IMR-90 (cell line): ENCODE results near the gene MED12L. TPM values are rescaled to one million over a fixed set of nuclear protein-coding genes. Genes with fewer than 3 reads are reported as not detected.

Source experiments
- ATAC-seq: fragments of 200-7000 bp; cut with Tn5 transposase; 2 replicates; pipeline ENCODE4 v1.9.1; 2020; ENCODE audit warnings: low read depth, mild to moderate bottlenecking, moderate library complexity
- BruUV-seq: library from RNA; stranded (reverse); fragments of 400-500 nt; replicated peaks from 2 replicates; lab custom pipeline; 2021; lab: Mats Ljungman, UMichigan
- CTCF ChIA-PET: fragments of 300-600 bp; formaldehyde crosslinking; extraction: SDS; loops from one replicate; lab custom pipeline; 2021; ENCODE audit warnings: antibody characterized with exemption; lab: Yijun Ruan, JAX
- POLR2A ChIA-PET: fragments of 300-600 bp; sonication (Branson Sonifier 250); formaldehyde crosslinking; loops from one replicate; lab custom pipeline; 2022; ENCODE audit warnings: antibody characterized with exemption; ENCODE audit not compliant: unreplicated experiment; lab: Charles Lee
- DNase-seq: peaks from one replicate; pipeline ENCODE4 v3.0.0; 2013
- H2AFZ ChIP-seq: replicated peaks from 2 replicates; pipeline ENCODE3; 2013; ENCODE audit warnings: low read length, mild to moderate bottlenecking; ENCODE audit not compliant: poor library complexity
- H2AK5ac ChIP-seq: 2 replicates; pipeline ENCODE4 v1.6.1; 2013; ENCODE audit warnings: low read depth, low read length, inconsistent platforms
- H2AK9ac ChIP-seq: replicated peaks from 2 replicates; pipeline ENCODE3; 2013; ENCODE audit warnings: mild to moderate bottlenecking, low read depth, low read length, moderate library complexity; ENCODE audit not compliant: poor library complexity
- H2BK120ac ChIP-seq: 2 replicates; pipeline ENCODE4 v1.6.1; 2013; ENCODE audit warnings: low read depth, low read length, inconsistent platforms
- H2BK15ac ChIP-seq: 3 replicates; pipeline ENCODE4 v1.6.1; 2013; ENCODE audit warnings: low read depth, low read length, inconsistent platforms
- H2BK20ac ChIP-seq: 2 replicates; pipeline ENCODE4 v1.6.1; 2013; ENCODE audit warnings: low read depth, mild to moderate bottlenecking, inconsistent platforms, low read length, moderate library complexity
- H2BK5ac ChIP-seq: 2 replicates; pipeline ENCODE4 v1.6.1; 2013; ENCODE audit warnings: mild to moderate bottlenecking, low read depth, low read length, inconsistent platforms; ENCODE audit not compliant: poor library complexity, severe bottlenecking
- H3K14ac ChIP-seq: replicated peaks from 2 replicates; pipeline ENCODE4 v1.6.1; 2013; ENCODE audit warnings: low read depth, low read length, inconsistent platforms
- H3K18ac ChIP-seq: 2 replicates; pipeline ENCODE4 v1.6.1; 2013; ENCODE audit warnings: low read depth, low read length, control low read depth
- H3K23ac ChIP-seq: 2 replicates; pipeline ENCODE4 v1.6.1; 2013; ENCODE audit warnings: low read depth, low read length, inconsistent platforms
- H3K27ac ChIP-seq: 2 replicates; pipeline ENCODE4 v1.5.1; 2013; ENCODE audit warnings: mild to moderate bottlenecking, control low read depth, low read length; ENCODE audit not compliant: insufficient read depth
- H3K27me3 ChIP-seq: 2 replicates; pipeline ENCODE4 v1.6.1; 2013; ENCODE audit warnings: low read length; ENCODE audit not compliant: control insufficient read depth, insufficient read depth
- H3K36me3 ChIP-seq: 2 replicates; pipeline ENCODE4 v1.6.1; 2013; ENCODE audit warnings: low read length, mixed read lengths; ENCODE audit not compliant: control insufficient read depth, insufficient read depth
- H3K4ac ChIP-seq: 2 replicates; pipeline ENCODE4 v1.6.1; 2013; ENCODE audit warnings: low read depth, low read length, inconsistent platforms
- H3K4me1 ChIP-seq: 2 replicates; pipeline ENCODE4 v1.6.1; 2013; ENCODE audit warnings: low read length, mixed read lengths; ENCODE audit not compliant: control insufficient read depth, insufficient read depth
- H3K4me2 ChIP-seq: 2 replicates; pipeline ENCODE4 v1.6.1; 2013; ENCODE audit warnings: low read depth, mild to moderate bottlenecking, control low read depth, low read length, moderate library complexity
- H3K4me3 ChIP-seq: 2 replicates; pipeline ENCODE4 v1.5.1; 2013; ENCODE audit warnings: low read depth, mild to moderate bottlenecking, control low read depth, low read length, moderate library complexity; ENCODE audit not compliant: insufficient read depth
- H3K56ac ChIP-seq: 2 replicates; pipeline ENCODE4 v1.6.1; 2013; ENCODE audit warnings: low read length, inconsistent platforms; ENCODE audit not compliant: insufficient read depth; ENCODE audit errors: extremely low read depth
- H3K79me1 ChIP-seq, 2 experiments: 2 replicates each; pipeline ENCODE4 v1.6.1; 2013; ENCODE audit warnings: low read length in 2 of 2, inconsistent platforms in 1 of 2, low read depth in 1 of 2
- H3K9ac ChIP-seq: 2 replicates; pipeline ENCODE4 v1.6.1; 2013; ENCODE audit warnings: low read depth, low read length, control low read depth
- H3K9me1 ChIP-seq: 2 replicates; pipeline ENCODE4 v1.6.1; 2013; ENCODE audit warnings: low read length, inconsistent platforms; ENCODE audit not compliant: insufficient read depth
- H3K9me3 ChIP-seq: 2 replicates; pipeline ENCODE4 v1.6.1; 2013; ENCODE audit warnings: low read length; ENCODE audit not compliant: control insufficient read depth, insufficient read depth
- H4K20me1 ChIP-seq: 2 replicates; pipeline ENCODE4 v1.6.1; 2013; ENCODE audit warnings: low read length, inconsistent platforms; ENCODE audit not compliant: insufficient read depth
- H4K5ac ChIP-seq: 2 replicates; pipeline ENCODE4 v1.6.1; 2013; ENCODE audit warnings: mild to moderate bottlenecking, low read depth, low read length, control low read depth
- H4K8ac ChIP-seq, 2 experiments: 2 replicates each; pipeline ENCODE4 v1.6.1; 2013; ENCODE audit warnings: low read depth in 2 of 2, low read length in 2 of 2, control low read depth in 1 of 2, inconsistent platforms in 1 of 2
- H4K91ac ChIP-seq: 2 replicates; pipeline ENCODE4 v1.6.1; 2013; ENCODE audit warnings: low read depth, low read length, inconsistent platforms; ENCODE audit not compliant: insufficient read depth
- BHLHE40 ChIP-seq: fragments of 150-350 bp; IDR thresholded peaks from 2 replicates; pipeline ENCODE4 v1.6.1; 2016; ENCODE audit warnings: mild to moderate bottlenecking, low read depth, low read length
- CHD1 ChIP-seq: IDR thresholded peaks from 2 replicates; pipeline ENCODE4 v1.6.1; 2012; ENCODE audit warnings: low read depth, low read length, improper control_type of control experiment
- CTCF ChIP-seq: conservative IDR thresholded peaks from 2 replicates; pipeline ENCODE4 v1.5.1; 2012; ENCODE audit warnings: mild to moderate bottlenecking, low read depth, low read length, improper control_type of control experiment
- ELK1 ChIP-seq: fragments of 150-350 bp; IDR thresholded peaks from 2 replicates; pipeline ENCODE4 v1.6.1; 2016; ENCODE audit warnings: low read depth, mild to moderate bottlenecking, low read length, moderate library complexity, borderline replicate concordance
- FOS ChIP-seq: fragments of 150-350 bp; IDR thresholded peaks from 2 replicates; pipeline ENCODE4 v1.6.1; 2016; ENCODE audit warnings: low read depth, low read length
- MAFK ChIP-seq: IDR thresholded peaks from 2 replicates; pipeline ENCODE4 v1.6.1; 2012; ENCODE audit warnings: low read depth, low read length, improper control_type of control experiment
- MAZ ChIP-seq: IDR thresholded peaks from 2 replicates; pipeline ENCODE4 v1.6.1; 2012; ENCODE audit warnings: low read depth, mild to moderate bottlenecking, low read length, improper control_type of control experiment, moderate library complexity, borderline replicate concordance
- MXI1 ChIP-seq: IDR thresholded peaks from 2 replicates; pipeline ENCODE4 v1.6.1; 2012; ENCODE audit warnings: low read depth, mild to moderate bottlenecking, low read length, moderate library complexity, borderline replicate concordance
- NFE2L2 ChIP-seq: fragments of 150-350 bp; IDR thresholded peaks from 2 replicates; pipeline ENCODE4 v1.6.1; 2016; ENCODE audit warnings: low read depth, mild to moderate bottlenecking, low read length
- POLR2A ChIP-seq: IDR thresholded peaks from 2 replicates; pipeline ENCODE4 v1.6.1; 2012; ENCODE audit warnings: mild to moderate bottlenecking, low read depth, low read length
- RAD21 ChIP-seq: IDR thresholded peaks from 2 replicates; pipeline ENCODE4 v1.6.1; 2012; ENCODE audit warnings: low read length, improper control_type of control experiment
- RCOR1 ChIP-seq: IDR thresholded peaks from 2 replicates; pipeline ENCODE4 v1.6.1; 2012; ENCODE audit warnings: mild to moderate bottlenecking, low read length, improper control_type of control experiment; ENCODE audit not compliant: insufficient replicate concordance
- SMC3 ChIP-seq: fragments of 150-350 bp; IDR thresholded peaks from 2 replicates; pipeline ENCODE4 v1.6.1; 2016; ENCODE audit warnings: low read depth, mild to moderate bottlenecking, antibody characterized with exemption, low read length, moderate library complexity
- USF2 ChIP-seq: fragments of 150-350 bp; IDR thresholded peaks from 2 replicates; pipeline ENCODE4 v1.6.1; 2017; ENCODE audit warnings: mild to moderate bottlenecking, antibody characterized with exemption, low read length, low read depth
- WGBS, 2 experiments: methylation state at CpG; one replicate each; pipeline versions ENCODE4 v1.1.5 to v1.1.7; 2013; ENCODE audit warnings: missing lambda C conversion rate in 2 of 2; ENCODE audit not compliant: insufficient read length in 1 of 2; ENCODE audit errors: extremely low coverage in 2 of 2; 5-methylcytosine and 5-hydroxymethylcytosine counted together
- dilution Hi-C: fragments of 300-500 bp; cut with HindIII; formaldehyde crosslinking; loops from one replicate; pipeline ENCODE4 v1.14.3; 2018; ENCODE audit warnings: low sequenced_read_pairs; ENCODE audit not compliant: unreplicated experiment
- in situ Hi-C: fragments of 300-500 bp; cut with MboI; formaldehyde crosslinking; loops from 3 replicates; pipeline ENCODE4 v1.14.3; 2019; ENCODE audit warnings: low sequenced_read_pairs, inconsistent platforms, mixed read lengths
- intact Hi-C: fragments of 100-400 bp; cut with micrococcal nuclease; formaldehyde crosslinking; loops from 2 replicates; pipeline ENCODE4 v1.10.0; 2022
- polyA plus RNA-seq, 3 experiments: library from polyadenylated mRNA; depleted of rRNA; stranded (reverse); fragments of >200 nt; gene quantifications; 2 replicates each; pipeline ENCODE4 v1.2.3, GENCODE V29; 2012; ENCODE audit warnings: low replicate concordance in 1 of 3
- total RNA-seq: library from RNA; depleted of rRNA; stranded (reverse); fragments of >200 nt; gene quantifications from 2 replicates; pipeline ENCODE4 v1.2.3, GENCODE V29; 2012

MED12L gene
- total and polyA plus RNA-seq, 2 of the 4 experiments (the other 2 are of a cell fraction), result 0.05 to 0.18 TPM

- no peak for DNase-seq
- Histone ChIP-seq H2BK120ac (no peak overlapping the region), H2AK9ac (no peak overlapping the region), H3K4me1 (peaks cover 2% of the 10 kb centered on the region; the same call in 1 of the 2 replicates), H3K23ac (no peak overlapping the region), H3K4me3 (no peak overlapping the region), H2AFZ (no peak overlapping the region), H2AK5ac (no peak overlapping the region; the same call in 1 of the 2 replicates), H4K91ac (no peak overlapping the region), H3K14ac (no peak overlapping the region), H3K27ac (no peak overlapping the region), H4K5ac (no peak overlapping the region), H2BK15ac (0 out of 3 replicates have a peak overlapping the region, but pooled peaks have one; percentile 28), H3K79me1 (no peaks in the 10 kb centered on the region), H4K8ac (no peak overlapping the region), H3K27me3 (no peaks in the 10 kb centered on the region), H3K18ac (no peak overlapping the region), H3K9me3 (no peaks in the 10 kb centered on the region), H3K4me2 (no peak overlapping the region), H3K56ac (no peak overlapping the region), H2BK20ac (no peak overlapping the region), H2BK5ac (no peak overlapping the region), H4K20me1 (no peaks in the 10 kb centered on the region), H3K36me3 (no peaks in the 10 kb centered on the region), H3K9me1 (peaks cover 3% of the 10 kb centered on the region), H3K9ac (no peak overlapping the region), H3K4ac (no peak overlapping the region)
- no TSS peak for BruUV-seq
- dilution Hi-C loops (no loop called here), in situ Hi-C loops (loop anchor here (5.0 kb wide), 2 partner anchors 49 to 109 kb away; no protein-coding TSS in a partner anchor), intact Hi-C loops (no loop called here)
- ChIA-PET CTCF (interaction anchor here (0.5 to 3.3 kb wide), 2 partner anchors 28 to 49 kb away, joined by 3 to 17 read pairs; no protein-coding TSS in a partner anchor), POLR2A (no interaction called here)
- TF ChIP-seq MAZ (no peak), SMC3 (no peak), MAFK (no peak), RAD21 (no peak), FOS (no peak), POLR2A (no peak), RCOR1 (no peak), NFE2L2 (no peak), CHD1 (no peak), BHLHE40 (no peak), MXI1 (no peak), ELK1 (no peak), USF2 (no peak), CTCF (no peak)
- ATAC-seq, result no peak
- no CpG with 5 or more reads among the region's 6 CpGs for WGBS, 2 experiments
Measured at GRCh38 chr3:151276687-151277042, 191.2 kb downstream of the MED12L start.
